GM03348 (cell line): ENCODE results near the gene SRSF8.
"Not testable (repeated sequence)": the region's sequence is repeated elsewhere in the genome, so short reads cannot be mapped to it uniquely, and the experiment has no call there.

Experiments used
- DNase-seq: peaks from one replicate; pipeline ENCODE4 v3.0.0; 2012; ENCODE audit warnings: low spot score

The SRSF8 gene

GRCh38 chr11:95066716-95067038, at the start of gene SRSF8:
Gene SRSF8 (plus strand): TSS chr11:95066919. CDS start chr11:95067227, 308 bp downstream.
- DNase-seq: no peak

- DNase-seq: not testable (repeated sequence)
Observed at GRCh38 chr11:95021468-95021867, 45.3 kb upstream of the SRSF8 start.

GRCh38 chr11:95024958-95025357, 41.8 kb upstream of the SRSF8 start, which contains the start of gene KDM4E:
Gene KDM4E (plus strand): TSS chr11:95025258. CDS start chr11:95025558, 300 bp downstream.
- no peak for DNase-seq

- not testable (repeated sequence) for DNase-seq
Observed at GRCh38 chr11:95025594-95025993, 41.1 kb upstream of the SRSF8 start.

DNA sequence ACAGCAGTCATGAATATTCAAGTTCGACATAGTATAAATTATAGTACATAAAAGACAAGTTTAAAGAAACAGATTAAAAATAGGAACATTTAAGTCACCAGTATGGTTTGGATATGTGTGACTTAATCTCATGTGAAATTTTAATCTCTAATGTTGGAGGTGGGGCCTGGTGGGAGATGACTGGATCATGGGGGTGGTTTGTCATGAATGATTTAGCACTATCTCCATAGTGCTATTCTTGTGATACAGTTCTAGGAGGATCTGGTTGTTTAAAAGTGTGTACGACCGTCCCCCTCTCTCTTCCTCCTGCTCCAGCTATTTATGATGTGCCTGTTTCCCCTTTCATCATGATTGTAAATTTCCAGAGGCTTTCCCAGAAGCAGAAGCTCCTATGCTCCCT, 38.4 kb upstream of the SRSF8 start:
- DNase-seq: no peak

- DNase-seq: no peak
Observed at GRCh38 chr11:95033051-95033450, 33.7 kb upstream of the SRSF8 start.

GRCh38 chr11:95035316-95035715, 31.4 kb upstream of the SRSF8 start:
- no peak for DNase-seq

- DNase-seq: not testable (repeated sequence)
Observed at GRCh38 chr11:95037356-95038035, 29.2 kb upstream of the SRSF8 start.

- no peak for DNase-seq
Observed at GRCh38 chr11:95042239-95042638, 24.5 kb upstream of the SRSF8 start.

- DNase-seq: no peak
Observed at GRCh38 chr11:95042906-95043305, 23.8 kb upstream of the SRSF8 start.

- no peak for DNase-seq
Observed at GRCh38 chr11:95044010-95044409, 22.7 kb upstream of the SRSF8 start.

DNA sequence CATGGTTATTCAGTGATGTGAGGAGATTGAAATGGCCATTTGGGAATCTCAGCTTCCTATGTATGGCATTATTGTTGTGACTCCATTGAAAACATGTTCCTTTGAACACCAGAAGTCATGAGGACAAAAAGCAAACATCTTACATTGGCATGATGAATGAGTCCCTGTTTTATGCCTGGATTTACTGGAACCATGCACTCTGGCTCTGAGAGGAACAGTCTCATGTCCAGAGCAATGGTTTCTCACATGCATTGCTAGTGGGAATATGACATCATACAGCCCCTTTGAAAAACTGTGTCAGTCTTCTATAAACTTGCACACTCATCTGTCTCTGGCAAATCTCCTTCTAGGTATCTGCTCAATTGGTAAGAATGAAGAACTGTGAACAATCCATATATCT, 20.9 kb upstream of the SRSF8 start:
- DNase-seq: no peak

GRCh38 chr11:95049122-95049521, 17.6 kb upstream of the SRSF8 start, which contains the start of gene KDM4F:
Gene KDM4F (plus strand): TSS chr11:95049422.
- not testable (repeated sequence) for DNase-seq

- DNase-seq: no peak
Observed at GRCh38 chr11:95050595-95051202, 16.0 kb upstream of the SRSF8 start.

GRCh38 chr11:95054356-95054755, 12.4 kb upstream of the SRSF8 start:
- DNase-seq: no peak

GRCh38 chr11:95055283-95055897, 11.3 kb upstream of the SRSF8 start:
- no peak for DNase-seq

DNA sequence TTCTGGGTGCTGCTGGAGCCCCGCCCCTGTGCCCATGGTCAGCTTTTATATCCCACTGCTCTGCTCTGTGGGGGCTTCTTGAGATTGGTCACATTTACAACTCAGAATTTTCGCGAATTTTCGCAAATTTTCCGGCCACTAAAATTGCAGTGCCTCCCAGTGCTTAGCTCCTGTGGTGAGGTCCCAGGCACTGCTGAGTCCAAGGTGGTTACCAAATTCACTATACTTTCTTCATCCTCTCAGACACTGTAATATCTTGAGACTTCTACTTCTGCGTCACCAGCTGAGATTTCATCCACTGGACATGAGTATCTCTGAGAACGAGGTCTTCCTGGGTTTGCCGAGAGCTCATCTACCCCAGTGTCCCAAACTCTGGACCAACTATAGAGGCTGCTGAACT, 8.8 kb upstream of the SRSF8 start:
- no peak for DNase-seq

DNA sequence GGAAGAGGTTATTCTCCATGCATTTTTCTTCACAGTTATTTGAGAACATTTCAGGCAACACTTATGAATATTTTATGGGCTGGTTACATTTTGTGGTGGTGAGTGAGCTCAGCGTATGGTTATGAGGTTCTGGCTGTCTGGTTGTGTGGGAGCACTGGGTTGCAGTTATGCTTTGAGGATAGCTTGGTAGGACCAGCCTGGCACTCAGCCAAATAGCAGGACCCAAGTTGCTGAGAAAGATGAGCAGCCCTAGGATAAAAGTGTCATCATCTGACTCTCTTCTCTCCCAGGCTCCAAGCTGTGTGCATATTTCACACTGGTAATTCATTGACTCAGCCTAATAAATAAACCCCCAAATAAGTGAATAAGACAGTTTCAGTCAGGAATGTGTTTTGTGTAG, 8.1 kb upstream of the SRSF8 start:
- DNase-seq: peak; percentile 16

DNA sequence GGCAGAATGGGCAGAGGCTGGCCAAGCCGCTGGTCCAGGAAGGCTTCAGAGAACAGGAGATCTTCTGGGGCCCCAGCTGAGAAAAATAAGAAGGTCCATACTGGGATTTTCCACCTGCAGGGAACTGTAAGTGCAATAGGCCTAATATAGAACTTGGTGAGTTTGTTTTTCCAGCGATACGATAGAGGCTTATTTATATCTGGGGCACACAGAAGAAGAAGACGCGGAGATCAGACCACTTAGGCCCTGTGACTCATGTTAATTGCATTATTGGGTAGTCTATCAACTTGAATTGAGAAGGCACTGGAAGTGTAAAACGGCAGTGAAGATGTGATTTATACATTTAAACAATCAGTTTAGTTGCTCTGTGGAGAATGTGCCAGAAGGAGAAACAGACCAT, 7.7 kb upstream of the SRSF8 start:
- no peak for DNase-seq

DNA sequence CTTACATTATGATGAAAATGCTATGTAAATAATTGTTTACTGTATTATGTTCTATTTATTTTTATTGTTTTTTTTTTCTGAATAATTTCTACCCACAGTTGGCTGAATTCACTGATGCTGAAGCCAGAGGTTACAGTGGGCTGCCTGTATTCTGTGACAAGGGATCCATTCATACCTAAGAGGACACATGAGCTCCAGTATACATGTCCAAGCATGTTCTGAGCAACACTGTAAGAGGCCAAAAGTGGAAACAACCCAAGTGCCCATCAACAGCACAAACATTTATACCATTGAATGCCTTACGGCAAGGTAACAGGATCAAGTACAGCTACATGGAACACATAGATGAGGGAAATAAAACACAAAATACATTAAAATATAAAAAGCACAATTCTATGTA, 1.4 kb upstream of the SRSF8 start:
- no peak for DNase-seq

- DNase-seq: peak; percentile 87
Observed at GRCh38 chr11:95067039-95067840, 521 bp downstream of the SRSF8 start.

GRCh38 chr11:95067841-95068219, 1.1 kb downstream of the SRSF8 start:
- DNase-seq: peak; percentile 9

- DNase-seq: peak; percentile 72
Observed at GRCh38 chr11:95068549-95068948, 1.8 kb downstream of the SRSF8 start.
